OCI-M2 (cell line): ENCODE data around the gene VKORC1.
"Not testable (repeated sequence)": the region's sequence is repeated elsewhere in the genome, so short reads cannot be mapped to it uniquely, and the experiment has no call there.

Experiments
- DNase-seq: peaks from one replicate; lab custom pipeline; 2025; ENCODE audit not compliant: unreplicated experiment; lab: John Stamatoyannopoulos, UW

Gene VKORC1

DNA sequence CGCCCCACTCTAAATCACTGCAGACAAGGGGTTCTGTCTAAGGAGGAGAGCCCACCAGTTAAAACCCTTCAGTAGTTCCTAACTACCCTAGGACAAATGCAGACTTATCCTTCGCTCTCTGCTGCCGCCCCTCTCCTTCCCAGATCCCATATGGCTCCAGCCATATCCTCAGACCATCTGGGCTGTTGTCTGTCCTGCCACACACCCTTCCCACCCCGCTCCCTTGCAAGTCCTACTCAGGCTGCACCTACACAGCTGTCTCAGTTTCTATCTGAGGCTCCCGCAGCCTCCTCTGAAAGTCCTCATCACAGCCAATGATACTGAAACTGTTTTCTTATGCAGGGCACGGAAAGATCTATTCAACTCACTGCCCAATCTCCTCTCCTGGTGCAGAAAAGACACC is 12.9 kb upstream of the VKORC1 start:
- no peak for DNase-seq

DNA sequence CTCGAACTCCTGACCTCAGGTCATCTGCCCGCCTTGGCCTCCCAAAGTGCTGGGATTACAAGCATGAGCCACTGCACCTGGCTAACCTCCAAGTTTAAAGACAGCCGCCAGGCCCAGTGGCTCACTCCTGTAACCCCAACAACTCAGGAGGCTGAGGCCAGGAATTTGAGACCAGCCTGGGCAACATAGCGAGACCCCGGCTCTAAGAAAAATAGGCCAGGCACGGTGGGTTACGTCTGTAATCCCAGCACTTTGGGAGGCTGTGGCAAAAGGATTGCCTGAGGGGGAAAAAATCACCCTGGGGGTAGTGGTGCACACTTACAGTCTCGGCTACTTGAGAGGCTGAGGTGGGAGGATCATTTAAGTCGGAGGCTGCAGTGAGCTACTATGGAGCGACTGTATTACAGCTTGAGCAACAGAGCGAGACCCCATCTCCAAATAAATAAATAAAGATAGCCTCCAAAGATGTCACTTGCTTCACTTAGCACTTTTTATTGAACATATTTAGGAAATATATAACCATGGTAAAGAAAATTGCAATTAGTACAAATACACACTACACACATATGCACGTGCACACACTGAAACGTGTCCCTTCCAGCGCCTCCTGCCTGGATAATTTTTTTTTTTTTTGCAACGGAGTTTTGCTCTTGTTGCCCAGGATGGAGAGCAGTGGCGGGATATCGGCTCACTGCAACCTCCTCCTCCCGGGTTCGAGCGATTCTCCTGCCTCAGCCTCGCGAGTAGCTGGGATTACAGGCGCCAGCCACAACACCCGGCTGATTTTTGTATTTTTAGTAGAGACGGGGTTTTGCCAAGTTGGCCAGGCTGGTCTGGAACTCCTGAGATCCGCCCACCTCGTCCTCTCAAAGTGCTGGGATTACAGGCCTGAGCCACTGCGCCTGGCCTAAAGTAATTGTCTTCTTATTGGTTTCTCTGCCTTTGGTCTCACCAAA is 12.2 kb upstream of the VKORC1 start:
- no peak for DNase-seq

DNA sequence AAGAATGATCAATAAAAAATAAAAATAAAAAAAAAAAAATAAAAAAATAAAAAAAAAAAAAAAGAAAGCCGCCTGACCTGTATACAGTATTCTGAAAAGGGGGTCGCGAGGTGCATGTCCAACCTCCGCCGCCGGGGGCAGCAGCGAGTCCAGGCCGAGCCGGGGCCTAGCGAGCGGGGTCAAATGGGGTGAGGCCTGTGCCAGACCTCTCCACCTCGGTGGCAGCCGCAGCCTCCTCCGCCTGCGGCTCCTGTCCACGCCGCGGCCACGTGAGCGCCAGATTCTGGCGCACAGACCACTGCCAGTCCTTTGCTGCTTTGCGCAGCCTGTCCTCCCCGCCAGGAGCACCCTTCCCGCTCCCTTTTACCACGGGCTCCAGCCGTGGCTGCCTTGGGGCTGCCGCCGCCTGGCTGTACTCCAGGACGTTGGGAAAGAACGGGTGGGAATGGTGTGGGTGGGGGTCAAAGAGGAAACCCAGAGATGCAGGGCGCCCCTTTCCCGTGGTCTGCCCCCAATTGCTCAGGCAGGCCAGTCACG is 11.1 kb upstream of the VKORC1 start:
- DNase-seq = no peak

DNA sequence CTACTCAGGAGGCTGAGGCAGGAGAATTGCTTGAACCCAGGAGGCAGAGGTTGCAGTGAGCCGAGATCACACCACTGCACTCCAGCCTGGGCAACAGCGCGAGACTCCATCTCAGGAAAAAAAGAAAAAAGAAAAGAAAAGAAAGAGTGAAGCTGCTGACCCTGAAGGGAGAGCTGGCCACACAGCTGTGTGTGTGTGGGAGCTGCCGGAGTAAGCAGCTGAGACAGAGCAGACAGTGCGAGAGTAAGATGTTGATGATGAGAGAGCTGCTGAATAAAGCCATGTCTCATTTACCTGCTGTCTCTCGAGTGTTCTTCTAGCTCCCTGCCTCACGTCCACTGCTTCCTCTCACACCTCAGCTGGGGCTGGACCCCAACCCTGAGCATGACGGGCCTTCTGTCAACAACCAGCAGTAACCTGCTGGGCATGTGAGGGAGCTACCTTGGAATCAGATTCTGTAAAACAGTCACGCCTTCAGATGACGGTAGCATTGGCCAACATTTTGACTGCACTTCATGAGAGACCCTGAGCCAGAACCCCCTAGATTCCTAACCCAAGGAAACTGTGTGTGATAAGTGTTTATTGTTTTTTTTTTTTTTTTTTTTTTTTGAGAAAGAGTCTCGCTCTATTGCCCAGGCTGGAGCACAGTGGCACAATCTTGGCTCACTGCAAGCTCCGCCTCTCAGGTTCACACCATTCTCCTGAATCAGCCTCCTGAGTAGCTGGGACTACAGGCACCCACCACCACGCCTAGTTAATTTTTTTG is 6.5 kb upstream of the VKORC1 start:
- not testable (repeated sequence) for DNase-seq

DNA sequence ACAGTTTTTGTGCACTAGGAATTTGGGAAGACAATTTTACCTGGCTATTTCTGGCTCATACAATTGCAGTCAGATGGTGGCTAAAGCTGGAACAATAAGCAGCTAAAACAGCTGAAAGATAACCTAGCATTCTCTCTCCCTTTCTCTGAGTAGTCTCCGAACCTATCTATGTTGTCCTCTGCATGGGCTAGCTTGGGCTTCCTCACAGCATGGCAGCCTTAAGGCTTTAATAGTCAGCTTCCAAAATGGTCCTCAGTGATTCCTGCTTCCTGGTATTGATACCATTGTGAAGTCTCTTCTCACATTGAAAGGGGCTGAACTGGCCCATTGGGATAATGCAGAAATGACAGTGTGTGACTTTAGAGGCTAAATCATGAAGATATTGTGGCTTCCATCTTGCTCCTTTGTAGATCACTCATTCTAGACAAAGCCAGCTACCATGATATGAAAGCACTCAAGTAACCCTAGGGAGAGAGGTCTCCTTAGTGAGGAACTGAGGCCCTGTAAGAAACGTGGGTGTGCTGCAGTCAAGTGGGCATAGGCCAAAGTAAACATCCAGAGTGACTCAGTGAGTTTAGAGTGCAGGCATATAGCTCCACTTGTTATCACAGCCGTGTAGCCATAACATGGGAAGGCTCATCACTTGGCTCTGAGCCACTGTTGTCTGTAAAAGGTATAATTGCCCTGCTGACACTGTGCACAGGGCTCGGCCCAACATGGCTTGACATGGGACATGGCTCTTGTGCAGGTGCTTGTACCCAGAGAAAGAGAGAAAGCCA is 5.5 kb upstream of the VKORC1 start:
- no peak for DNase-seq

DNA sequence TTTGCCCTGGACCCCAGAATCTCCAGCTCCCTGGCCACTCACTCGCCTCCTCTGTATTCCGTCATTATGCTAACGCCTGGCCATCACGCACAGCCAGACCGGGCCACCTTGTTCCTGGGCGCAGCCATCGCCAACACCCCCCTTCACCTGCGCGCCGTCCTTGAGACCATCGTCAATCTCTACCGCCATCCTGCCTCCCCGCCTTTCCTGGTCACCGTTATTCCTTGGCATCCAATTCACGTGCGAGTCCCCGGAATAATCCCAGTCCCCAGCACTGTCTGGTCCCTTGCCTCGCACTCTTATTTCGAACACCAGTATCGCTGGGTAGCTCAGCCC is 541 bp downstream of the VKORC1 start:
- DNase-seq = no peak

DNA sequence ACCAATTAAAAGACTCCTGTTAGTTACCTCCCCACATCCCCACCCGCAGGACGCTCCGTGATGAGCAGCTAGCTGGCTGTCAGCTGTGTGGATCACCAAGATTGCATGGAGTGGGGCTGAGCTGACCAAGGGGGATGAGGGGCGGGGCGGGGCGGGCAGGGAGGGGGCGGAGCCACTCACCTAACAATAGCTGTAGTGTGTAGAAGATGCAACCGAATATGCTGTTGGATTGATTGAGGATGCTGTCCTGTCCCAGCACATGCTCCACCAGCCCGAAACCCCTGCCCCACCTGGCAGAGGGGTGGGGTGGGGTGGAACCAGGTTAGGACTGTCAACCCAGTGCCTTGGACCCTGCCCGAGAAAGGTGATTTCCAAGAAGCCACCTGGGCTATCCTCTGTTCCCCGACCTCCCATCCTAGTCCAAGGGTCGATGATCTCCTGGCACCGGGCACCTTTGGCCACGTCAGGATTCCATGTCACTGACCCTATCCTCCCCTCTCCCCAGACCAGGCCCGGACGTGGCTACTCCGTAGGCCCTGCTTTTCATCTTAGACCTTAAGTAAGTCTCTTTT is 1.4 kb downstream of the VKORC1 start:
- no peak for DNase-seq

DNA sequence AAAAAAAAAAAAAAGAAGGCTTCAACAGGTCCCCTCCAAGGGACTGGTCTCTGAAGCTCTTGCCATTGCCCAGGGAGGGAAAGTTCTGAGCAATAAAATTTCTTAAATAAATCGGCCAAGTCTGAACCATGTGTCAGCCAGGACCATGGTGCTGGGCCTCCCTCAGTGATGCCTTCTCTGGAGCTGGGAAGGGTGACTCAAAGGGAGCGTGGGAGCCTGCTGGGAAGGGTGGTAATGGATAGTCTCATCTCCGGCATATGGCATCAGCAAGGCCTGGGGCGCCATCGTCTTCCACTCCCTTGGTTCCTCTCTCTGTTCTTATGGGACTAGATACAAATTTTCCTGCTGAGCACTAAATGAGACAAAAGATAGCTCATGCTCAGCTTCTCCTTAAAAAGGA is 2.3 kb downstream of the VKORC1 start:
- no peak for DNase-seq

DNA sequence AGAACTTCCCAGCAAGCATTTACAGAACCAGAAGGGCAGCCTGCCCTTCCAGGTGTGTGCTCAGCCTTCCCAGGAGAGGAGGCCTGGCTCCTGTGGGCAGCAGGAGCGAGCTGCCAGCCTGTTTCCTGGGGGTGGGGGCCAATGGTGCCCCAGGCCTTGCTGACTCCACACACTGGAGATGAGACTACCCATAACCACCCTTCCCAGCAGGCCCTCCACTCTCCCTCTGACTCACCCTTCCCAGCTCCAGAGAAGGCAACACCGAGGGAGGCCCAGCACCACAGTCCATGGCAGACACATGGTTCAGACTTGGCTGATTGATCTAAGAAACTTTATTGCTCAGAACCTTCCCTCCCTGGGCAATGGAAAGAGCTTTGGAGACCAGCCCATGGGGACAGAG is 4.1 kb downstream of the VKORC1 start:
- no peak for DNase-seq

DNA sequence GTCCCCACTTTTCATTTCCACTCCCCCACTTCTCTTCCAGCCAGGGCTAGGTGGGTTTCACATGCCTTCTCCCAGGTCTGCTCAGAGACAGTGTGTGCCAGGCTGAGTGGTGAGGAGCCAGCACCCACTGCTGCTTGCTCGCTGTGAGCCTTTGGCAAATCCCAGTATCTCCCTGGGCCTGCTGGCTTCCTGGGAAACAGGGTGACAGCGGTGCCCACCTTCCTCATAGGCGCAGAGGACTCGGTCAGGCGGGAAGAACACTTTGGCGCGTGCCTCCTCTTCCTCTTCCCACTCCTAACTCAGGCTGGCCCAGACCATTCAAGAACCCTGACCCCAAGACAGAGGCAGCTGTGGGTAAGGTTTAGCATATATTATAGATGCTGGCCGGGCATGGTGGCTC is 5.4 kb downstream of the VKORC1 start:
- DNase-seq = no peak

DNA sequence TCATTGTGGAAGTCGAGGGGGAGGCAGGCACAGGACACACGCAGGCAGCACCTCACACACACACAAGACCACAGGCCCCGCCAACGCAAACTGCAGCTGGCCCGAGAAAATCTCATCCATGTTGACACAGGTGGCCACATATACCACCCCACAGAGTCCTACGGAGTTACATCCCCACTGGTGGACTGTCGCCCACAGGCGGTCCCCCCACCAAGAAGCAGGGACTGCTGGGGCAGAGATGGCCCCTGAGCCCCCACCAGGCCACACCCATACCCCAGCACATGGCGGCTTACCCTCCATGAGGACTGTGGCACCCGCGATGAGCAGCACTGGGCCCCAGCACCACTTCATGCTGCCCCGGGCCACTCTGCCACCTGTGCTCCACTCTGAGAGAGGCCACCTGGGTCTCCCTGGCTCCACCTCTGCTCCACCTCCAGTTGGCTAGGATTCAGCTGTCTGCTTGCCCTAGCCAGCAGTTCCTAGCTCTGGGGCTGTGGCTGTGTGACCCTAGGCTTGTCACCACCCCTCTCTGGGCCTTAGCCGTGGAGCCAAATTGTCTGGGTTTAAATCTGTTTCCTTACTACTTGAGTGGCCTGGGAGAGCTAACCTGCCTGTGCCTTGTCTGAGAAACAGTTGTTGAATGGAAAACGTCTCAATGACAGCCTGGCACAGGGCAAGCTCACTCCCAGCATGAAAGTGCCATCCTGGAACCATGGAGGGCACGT is 6.0 kb downstream of the VKORC1 start, which contains the start of gene PRSS53:
PRSS53 (minus strand) TSS at position 485 of the 725 bp plus-strand sequence; CDS start at position 351, 134 bp downstream.
- no peak for DNase-seq

DNA sequence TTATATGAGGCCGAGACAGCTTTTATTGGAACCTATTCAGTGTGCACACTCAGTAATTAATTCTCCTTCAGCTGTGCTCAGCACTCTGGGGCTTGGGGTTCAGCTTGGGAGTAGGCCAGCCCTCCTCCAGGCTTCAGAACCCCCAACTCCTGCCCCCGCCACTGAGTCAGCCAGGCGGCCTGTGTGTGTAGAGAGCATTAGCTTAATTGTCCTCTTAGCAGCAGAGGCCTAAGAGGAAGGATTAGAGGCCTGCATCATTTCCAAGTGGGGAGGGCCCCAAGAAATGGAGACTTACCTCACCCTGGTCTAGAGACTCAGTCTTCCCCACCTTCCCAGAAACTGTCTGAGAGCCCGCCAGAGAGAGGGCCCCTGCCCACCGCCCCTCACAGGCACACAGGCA is 6.6 kb downstream of the VKORC1 start:
- no peak for DNase-seq

DNA sequence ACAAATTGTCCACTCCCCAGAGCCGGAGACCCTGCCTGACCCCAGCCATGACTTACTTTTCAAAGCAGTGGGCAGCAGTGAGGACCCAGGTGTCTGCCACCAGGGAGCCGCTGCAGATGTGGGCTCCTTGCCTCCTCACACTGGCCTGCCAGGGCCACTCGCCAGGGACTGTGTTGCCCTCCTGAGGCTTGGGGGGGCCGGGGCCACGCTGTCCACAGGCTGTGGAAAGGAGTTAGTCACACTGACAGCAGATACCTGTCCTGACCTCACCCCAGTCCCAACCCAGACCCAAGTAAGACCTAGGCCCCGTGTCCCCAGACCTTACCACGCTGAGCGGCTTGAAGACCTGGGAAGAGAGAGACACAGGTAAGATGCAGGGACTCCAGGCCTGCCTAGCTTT is 7.1 kb downstream of the VKORC1 start:
- DNase-seq = no peak

DNA sequence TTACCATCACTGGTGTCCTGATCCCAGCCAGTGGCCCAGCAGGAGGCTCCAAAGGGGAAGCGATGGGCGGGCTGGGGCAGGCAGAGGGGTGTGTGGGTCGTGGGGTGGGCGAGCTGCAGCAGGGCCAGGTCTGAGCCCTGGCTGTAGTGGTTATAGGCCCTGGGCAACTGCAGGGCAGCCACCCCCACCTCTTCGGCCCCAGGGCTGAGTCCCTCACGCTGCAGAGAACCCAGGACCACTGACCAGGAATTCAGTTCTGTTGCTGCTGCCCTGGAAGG is 8.0 kb downstream of the VKORC1 start:
- DNase-seq = no peak

DNA sequence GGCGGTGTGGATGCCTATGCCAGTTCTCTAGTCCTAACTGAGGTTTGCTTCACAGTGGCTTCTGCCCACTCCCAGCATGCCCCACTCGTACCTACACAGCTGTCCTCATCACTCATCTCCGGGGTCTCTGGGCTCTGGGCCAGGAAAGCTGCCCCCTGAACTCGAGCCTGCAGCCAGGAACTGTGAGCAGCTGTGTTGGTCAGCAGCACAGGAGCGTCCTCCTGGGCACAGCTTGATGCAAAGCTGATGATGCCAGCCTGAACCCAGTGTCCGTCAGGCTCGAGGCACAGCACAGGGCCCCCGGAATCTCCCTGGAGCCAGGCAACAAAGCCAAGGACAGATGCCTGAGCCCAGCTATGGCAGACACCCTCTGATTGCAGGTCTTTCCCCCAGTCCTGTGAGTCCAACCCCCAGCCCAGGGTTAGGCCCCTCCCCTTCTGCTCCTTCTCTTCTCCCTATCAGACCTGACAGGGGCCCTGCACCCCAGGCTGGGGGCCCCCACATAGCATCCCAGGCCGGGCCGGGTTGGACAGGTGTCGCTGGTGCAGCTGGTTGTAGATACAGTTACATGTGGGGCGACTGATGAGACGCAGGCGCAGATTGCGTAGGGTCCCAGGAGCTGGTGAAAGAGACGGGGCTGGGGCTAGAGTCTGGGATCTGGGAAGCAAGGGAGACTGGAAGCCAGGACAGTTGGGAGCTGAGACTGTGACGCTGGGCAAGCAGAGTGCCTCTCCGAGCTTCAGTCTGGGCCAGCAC is 8.5 kb downstream of the VKORC1 start:
- no peak for DNase-seq

DNA sequence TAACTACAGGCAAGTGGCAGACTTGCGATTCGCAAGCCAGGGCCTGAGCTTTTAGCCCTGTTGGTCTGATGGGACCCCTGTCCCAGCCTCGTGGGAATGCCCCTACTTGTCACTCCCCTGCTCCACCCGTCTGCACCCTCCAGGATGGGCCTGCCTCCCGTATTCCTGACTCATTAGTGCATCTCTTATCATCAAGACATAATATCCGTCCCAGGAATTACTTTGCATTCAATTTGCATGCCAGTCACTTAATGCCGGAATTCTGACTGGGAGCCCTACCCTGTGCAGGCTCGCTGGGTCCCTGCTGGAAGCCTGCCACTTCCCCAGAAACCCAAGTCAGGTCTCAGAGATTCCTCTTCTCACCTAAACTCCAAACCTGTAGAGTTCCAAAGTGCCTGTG is 9.2 kb downstream of the VKORC1 start:
- DNase-seq = no peak

DNA sequence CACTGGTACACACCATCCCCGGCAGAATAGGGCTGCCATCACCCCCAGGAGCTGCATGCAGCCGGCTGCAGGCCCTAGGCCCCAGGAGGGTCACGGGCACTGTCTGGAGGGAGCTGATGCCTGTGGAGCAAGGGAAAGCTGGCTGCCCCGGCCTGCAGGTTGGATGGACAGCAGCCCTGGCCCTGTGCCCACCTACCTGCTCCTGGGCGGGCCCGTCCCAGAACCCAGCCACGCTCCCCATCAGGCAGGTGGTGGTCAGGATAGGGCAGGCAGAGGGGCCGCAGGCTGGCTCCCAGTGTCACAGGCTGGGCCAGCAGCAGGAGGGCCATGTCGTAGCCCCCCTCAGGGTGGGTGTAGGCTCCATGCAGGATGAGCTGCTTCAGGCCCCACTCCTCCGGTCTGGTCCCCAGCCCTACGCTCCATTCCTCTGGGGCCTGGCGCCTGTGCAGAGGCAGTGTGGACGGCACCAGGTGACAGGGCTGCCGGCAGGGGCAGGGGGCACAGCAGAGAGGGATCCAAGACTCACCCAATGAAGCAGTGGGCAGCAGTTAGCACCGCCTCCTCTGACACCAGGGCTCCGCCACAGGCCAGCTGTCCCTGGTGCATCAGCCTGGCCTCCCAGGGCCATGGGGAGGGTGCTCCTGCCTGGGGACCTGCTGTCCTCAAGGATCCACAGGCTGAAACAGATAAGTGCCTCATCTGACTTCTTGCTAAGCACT is 9.9 kb downstream of the VKORC1 start:
- DNase-seq = no peak

DNA sequence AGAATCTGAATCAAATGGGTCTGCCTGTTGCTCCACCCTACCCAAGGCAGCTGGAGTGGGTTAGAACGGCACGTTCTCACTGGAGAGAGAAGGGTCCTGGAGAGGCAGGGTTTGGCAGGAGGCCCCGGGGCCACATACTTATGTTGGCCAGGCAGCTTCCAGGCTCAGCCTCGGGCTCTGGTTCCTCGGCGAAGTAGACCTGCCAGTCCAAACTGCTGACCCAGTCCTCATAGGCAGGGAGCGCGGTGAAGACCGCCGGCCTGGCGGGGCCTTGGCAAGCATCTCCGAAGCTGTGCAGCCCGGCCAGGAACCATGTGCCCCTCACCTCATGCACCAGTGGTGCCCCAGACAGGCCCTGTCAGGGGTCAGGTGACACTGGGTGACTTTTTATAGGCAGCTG is 10.6 kb downstream of the VKORC1 start:
- DNase-seq = no peak

DNA sequence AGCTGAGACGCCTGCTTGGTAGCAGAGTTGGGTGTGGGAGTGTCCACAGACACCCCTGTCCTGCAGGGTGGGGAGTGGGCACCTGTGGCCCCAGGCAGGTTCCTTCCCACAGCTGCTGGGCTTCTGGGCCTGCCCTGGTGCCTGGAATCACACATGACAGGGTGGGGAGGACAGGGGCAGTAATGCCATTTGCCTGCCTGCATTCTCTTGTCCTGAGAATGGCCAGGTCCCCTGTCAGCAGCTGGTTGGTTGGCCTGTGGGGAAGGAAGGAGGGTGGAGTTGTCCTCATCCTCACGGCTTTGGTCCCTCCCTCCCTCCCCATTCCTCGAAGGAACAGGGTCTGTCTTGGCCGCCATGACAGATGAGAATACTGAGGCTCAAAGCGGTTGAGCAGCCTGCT is 11.0 kb downstream of the VKORC1 start:
- no peak for DNase-seq
